Muscle of leg (tissue), 11 donors: ENCODE results near the gene C12orf56. TPM values are rescaled to one million over a fixed set of nuclear protein-coding genes. Genes with fewer than 3 reads are reported as not detected.
A peak's percentile ranks its signal among the peaks of the same experiment; 100 is the strongest.

ENCODE experiments used
- DNase-seq: peaks from one replicate; pipeline ENCODE4 v3.0.0; 2013
- H3K27ac ChIP-seq: one replicate; pipeline ENCODE4 v1.5.1; 2013; ENCODE audit warnings: mild to moderate bottlenecking, low read length, control low read depth
- H3K27me3 ChIP-seq: one replicate; pipeline ENCODE4 v1.6.1; 2013; ENCODE audit warnings: low read length; ENCODE audit not compliant: control insufficient read depth, insufficient read depth
- H3K36me3 ChIP-seq: one replicate; pipeline ENCODE4 v1.6.1; 2013; ENCODE audit warnings: low read length; ENCODE audit not compliant: control insufficient read depth, insufficient read depth
- H3K4me1 ChIP-seq: one replicate; pipeline ENCODE4 v1.6.1; 2013; ENCODE audit warnings: low read length; ENCODE audit not compliant: control insufficient read depth, insufficient read depth
- H3K4me3 ChIP-seq: one replicate; pipeline ENCODE4 v1.5.1; 2013; ENCODE audit warnings: low read length, control low read depth
- H3K9me3 ChIP-seq: replicated peaks from 2 replicates; pipeline ENCODE4 v1.6.1; 2013; ENCODE audit warnings: low read depth, low read length; ENCODE audit not compliant: control insufficient read depth
- WGBS: methylation state at CpG from one replicate; pipeline ENCODE4 v1.1.5; 2013; ENCODE audit warnings: missing lambda C conversion rate; ENCODE audit not compliant: insufficient coverage; 5-methylcytosine and 5-hydroxymethylcytosine counted together
- polyA plus RNA-seq, 8 donors: library from polyadenylated mRNA; unstranded; fragments of 120-200 nt; gene quantifications; one replicate each; pipeline versions ENCODE4 v1.2.1 to v1.2.3, GENCODE V29; 2013; ENCODE audit warnings: inconsistent platforms in 1 of 8, low replicate concordance in 1 of 8; ENCODE audit not compliant: insufficient read length in 8 of 8, insufficient read depth in 1 of 8
- total RNA-seq: library from RNA; stranded (reverse); fragments of 120-200 nt; gene quantifications from one replicate; pipeline ENCODE4 v1.2.4, GENCODE V29; 2013

The C12orf56 gene
- total and polyA plus RNA-seq, 9 donors, result 0.65 to 2.7 (median 1.2) TPM

DNA sequence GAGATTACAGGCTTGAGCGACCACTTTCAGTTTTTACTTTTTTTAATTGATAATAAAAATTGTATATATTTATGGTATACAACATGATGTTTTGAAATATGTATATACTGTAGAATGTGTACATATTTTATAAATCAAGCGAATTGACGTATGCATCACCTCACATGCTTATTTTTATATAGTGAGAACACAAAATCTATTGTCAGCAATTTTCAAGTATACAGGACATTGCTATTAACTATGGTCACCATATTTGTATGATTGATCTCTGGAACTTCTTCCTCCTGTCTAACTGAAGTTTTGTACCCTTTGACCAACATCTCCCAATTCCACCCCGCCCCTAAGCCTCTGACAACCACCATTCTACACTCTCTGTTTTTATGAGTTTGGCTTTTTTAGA lies 112.1 kb downstream of the C12orf56 start:
- no peak for DNase-seq
- H3K36me3 ChIP-seq, result no peaks in the 10 kb centered on the region
- no peaks in the 10 kb centered on the region for H3K4me1 ChIP-seq
- WGBS, result no CpG with 5 or more reads among the region's 4 CpGs
- no peaks in the 10 kb centered on the region for H3K9me3 ChIP-seq
- no peak overlapping the region for H3K27ac ChIP-seq
- H3K4me3 ChIP-seq, result no peak overlapping the region
- no peaks in the 10 kb centered on the region for H3K27me3 ChIP-seq

DNA sequence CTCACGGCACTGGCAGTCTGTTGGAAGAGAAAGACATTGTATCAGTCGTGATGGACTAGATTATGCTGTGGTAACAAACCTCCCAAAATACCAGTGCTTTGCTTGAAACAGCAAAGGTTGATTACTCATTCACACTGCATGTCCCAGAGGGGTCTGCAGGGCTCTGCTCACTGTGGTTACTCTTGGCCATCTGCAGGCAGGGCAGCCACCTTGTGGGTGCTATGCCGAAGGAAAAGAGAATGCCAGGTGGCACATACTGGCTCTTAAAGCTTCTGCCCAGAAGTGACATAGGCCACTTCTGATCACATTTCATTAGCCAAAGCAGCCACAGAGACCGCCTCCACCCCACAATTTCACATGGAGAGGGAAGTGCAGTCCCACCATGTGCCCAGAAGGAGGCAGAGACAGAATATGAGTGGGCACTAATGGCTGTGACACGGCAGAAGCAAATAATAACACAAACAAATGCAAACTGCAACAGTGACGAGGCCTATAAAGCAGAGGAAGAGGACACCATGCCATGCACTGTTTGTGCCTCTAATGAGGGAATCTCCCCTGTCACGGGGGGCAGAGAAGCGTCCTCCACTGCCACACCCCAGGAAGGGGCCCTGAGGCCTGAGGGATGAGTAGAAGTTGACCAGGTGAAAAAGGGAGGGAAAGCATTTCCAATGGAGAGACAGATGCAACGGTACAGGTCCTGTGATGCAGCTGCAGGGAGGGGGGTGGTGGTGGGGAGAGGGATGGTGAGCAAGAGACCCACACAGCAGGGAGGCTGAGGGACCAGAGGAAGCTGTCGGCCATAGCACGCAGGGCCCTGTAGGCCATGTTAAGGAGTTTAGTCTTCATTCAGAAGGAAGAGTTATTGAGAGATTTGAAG lies 116.8 kb downstream of the C12orf56 start:
- H3K27ac ChIP-seq, result no peak overlapping the region
- H3K27me3 ChIP-seq, result no peaks in the 10 kb centered on the region
- H3K4me3 ChIP-seq, result no peak overlapping the region
- 64% methylated on average over 7 of the region's 11 CpGs for WGBS
- no peaks in the 10 kb centered on the region for H3K9me3 ChIP-seq
- H3K36me3 ChIP-seq, result no peaks in the 10 kb centered on the region
- no peaks in the 10 kb centered on the region for H3K4me1 ChIP-seq
- DNase-seq, result peak; percentile 9

DNA sequence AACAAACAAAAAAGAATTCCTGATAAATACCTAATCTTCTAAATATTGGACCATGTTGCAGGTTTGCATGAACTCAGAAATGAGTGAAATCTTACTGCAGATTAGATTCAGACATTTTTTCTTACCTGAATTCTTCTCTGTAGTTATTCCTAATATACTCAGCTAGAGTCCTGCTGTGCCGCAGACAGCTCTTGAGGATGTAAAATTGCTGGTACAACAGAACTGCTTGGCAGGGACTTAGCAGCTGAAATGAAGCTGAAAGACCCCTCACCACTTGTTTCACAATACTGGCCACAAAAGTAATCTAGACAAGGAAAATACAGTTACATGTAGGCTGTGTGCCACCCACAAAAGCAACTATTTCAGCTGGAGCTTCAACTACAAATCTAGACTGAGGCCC lies 120.1 kb downstream of the C12orf56 start:
- Histone ChIP-seq H3K9me3 (no peaks in the 10 kb centered on the region), H3K27ac (no peak overlapping the region), H3K4me3 (no peak overlapping the region), H3K27me3 (no peaks in the 10 kb centered on the region), H3K36me3 (no peaks in the 10 kb centered on the region), H3K4me1 (no peaks in the 10 kb centered on the region)
- no peak for DNase-seq
- WGBS, result no CpG with 5 or more reads among the region's 1 CpG

DNA sequence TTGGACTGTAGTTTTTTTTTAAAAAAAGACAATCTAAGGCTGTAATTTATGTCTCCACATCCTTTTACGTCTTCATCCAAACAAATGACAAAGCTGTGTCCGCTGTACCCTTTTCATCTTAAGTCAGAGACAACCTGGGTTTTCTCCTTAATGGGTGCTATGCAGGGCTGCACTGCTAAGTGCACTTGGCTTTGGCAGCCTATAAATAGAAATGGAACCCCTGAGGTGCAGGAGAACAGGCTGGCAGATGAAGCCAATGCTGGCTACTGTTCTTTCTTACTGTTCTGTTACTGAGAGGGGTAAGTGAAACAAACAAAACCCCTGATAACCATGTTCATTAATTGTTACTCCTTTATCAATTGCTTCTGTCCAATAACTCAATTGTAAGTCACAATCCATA lies 121.4 kb downstream of the C12orf56 start:
- Histone ChIP-seq H3K4me1 (no peaks in the 10 kb centered on the region), H3K9me3 (no peaks in the 10 kb centered on the region), H3K36me3 (no peaks in the 10 kb centered on the region), H3K27ac (no peak overlapping the region), H3K4me3 (no peak overlapping the region), H3K27me3 (no peaks in the 10 kb centered on the region)
- WGBS, result 83% methylated on average over 1 of the region's 2 CpGs
- DNase-seq, result no peak

DNA sequence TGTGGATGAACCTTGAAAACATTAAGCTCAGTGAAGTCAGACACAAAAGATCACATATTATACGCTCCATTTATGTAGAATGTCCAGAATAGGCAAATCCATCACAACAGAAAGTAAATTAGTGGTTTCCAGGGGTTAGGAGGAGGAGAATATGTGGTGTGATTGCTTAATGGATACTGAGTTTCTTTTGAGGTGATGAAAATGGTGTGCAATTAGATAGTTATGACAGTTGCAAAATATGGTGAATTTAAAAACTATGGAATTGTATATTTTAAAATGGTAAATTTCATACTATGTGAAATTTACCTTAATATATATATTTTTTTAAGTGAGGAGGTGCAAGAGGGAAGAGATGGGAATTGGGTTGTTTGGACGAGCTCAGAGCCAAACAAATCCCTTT lies 122.1 kb downstream of the C12orf56 start:
- no peak for DNase-seq
- H3K27ac ChIP-seq, result no peak overlapping the region
- no peaks in the 10 kb centered on the region for H3K9me3 ChIP-seq
- WGBS, result 33% methylated on average over 1 of the region's 2 CpGs
- H3K4me3 ChIP-seq, result no peak overlapping the region
- no peaks in the 10 kb centered on the region for H3K36me3 ChIP-seq
- H3K4me1 ChIP-seq, result no peaks in the 10 kb centered on the region
- no peaks in the 10 kb centered on the region for H3K27me3 ChIP-seq

GRCh38 chr12:64265839-64266238 lies 124.7 kb downstream of the C12orf56 start:
- 100% methylated on average over 1 of the region's 2 CpGs for WGBS

GRCh38 chr12:64261813-64262212 lies 128.7 kb downstream of the C12orf56 start:
- H3K4me3 ChIP-seq, result no peak overlapping the region
- H3K27ac ChIP-seq, result no peak overlapping the region
- WGBS, result no CpG with 5 or more reads among the region's 5 CpGs
- H3K4me1 ChIP-seq, result no peaks in the 10 kb centered on the region
- no peaks in the 10 kb centered on the region for H3K27me3 ChIP-seq
- no peaks in the 10 kb centered on the region for H3K36me3 ChIP-seq
- no peaks in the 10 kb centered on the region for H3K9me3 ChIP-seq
- no peak for DNase-seq

More at GRCh38 chr12:64265839-64266238, 124.7 kb downstream of the C12orf56 start:
- Histone ChIP-seq H3K27ac (no peak overlapping the region), H3K27me3 (no peaks in the 10 kb centered on the region), H3K4me1 (no peaks in the 10 kb centered on the region), H3K9me3 (no peaks in the 10 kb centered on the region), H3K36me3 (no peaks in the 10 kb centered on the region), H3K4me3 (no peak overlapping the region)
- DNase-seq, result no peak

DNA sequence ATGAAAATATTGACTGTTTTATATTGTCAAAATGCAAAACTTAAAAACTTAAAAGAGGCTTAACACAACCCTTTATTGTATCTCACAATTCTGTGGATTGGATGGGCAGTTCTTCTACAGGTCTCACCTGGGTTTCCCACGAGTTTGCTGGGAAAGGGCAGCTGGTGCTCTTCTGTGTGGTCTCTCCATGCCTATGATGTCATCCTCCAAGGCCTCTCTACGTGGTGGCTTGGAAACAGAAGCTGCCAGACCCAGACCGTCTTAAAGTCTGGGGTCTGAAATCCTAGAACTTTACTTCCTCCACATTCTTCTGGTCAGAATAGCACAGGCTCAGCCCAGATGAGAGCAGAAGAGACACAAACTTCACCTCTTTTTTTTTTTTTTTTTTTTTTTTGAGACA lies 132.0 kb downstream of the C12orf56 start:
- Histone ChIP-seq H3K27ac (no peak overlapping the region), H3K36me3 (no peaks in the 10 kb centered on the region), H3K4me3 (no peak overlapping the region), H3K27me3 (no peaks in the 10 kb centered on the region), H3K4me1 (no peaks in the 10 kb centered on the region), H3K9me3 (no peaks in the 10 kb centered on the region)
- no peak for DNase-seq
- 57% methylated on average over 1 of the region's 3 CpGs for WGBS

GRCh38 chr12:64256166-64256800 lies 134.3 kb downstream of the C12orf56 start:
- Histone ChIP-seq H3K9me3 (no peaks in the 10 kb centered on the region), H3K4me1 (no peaks in the 10 kb centered on the region), H3K27me3 (no peaks in the 10 kb centered on the region), H3K27ac (no peak overlapping the region), H3K36me3 (no peaks in the 10 kb centered on the region), H3K4me3 (no peak overlapping the region)
- no CpG with 5 or more reads among the region's 4 CpGs for WGBS
- DNase-seq, result peak; percentile 85

GRCh38 chr12:64255249-64255648 lies 135.3 kb downstream of the C12orf56 start:
- WGBS, result no CpG with 5 or more reads among the region's 4 CpGs
- H3K4me3 ChIP-seq, result no peak overlapping the region
- no peaks in the 10 kb centered on the region for H3K9me3 ChIP-seq
- H3K36me3 ChIP-seq, result no peaks in the 10 kb centered on the region
- no peaks in the 10 kb centered on the region for H3K27me3 ChIP-seq
- no peak for DNase-seq
- no peaks in the 10 kb centered on the region for H3K4me1 ChIP-seq
- no peak overlapping the region for H3K27ac ChIP-seq
